Sigmoid colon (tissue), 7 donors: ENCODE measurements around the gene PILRA. TPM values are rescaled to one million over a fixed set of nuclear protein-coding genes. Genes with fewer than 3 reads are reported as not detected.

ENCODE experiments used
- DNase-seq: peaks from one replicate; pipeline ENCODE4 v3.0.0-alpha.2; 2019
- H3K27ac ChIP-seq, 4 donors: fragments of 200-600 bp; sonication (generic); one replicate each; pipeline ENCODE4 v1.5.1; 2016 to 2019; ENCODE audit warnings: mild to moderate bottlenecking in 1 of 4
- H3K27me3 ChIP-seq, 3 donors: fragments of 200-600 bp; sonication (generic); one replicate each; pipeline ENCODE4 v1.5.1; 2019; ENCODE audit warnings: mild to moderate bottlenecking in 1 of 3
- H3K36me3 ChIP-seq, 4 donors: fragments of 200-600 bp; sonication (generic); one replicate each; pipeline ENCODE4 v1.5.1; 2016 to 2019
- H3K4me1 ChIP-seq, 4 donors: fragments of 200-600 bp; sonication (generic); one replicate each; pipeline ENCODE4 v1.5.1; 2017 to 2019
- H3K4me3 ChIP-seq, 4 donors: fragments of 200-600 bp; sonication (generic); one replicate each; pipeline ENCODE4 v1.5.1; 2017 to 2019; ENCODE audit warnings: mild to moderate bottlenecking in 2 of 4, moderate library complexity in 1 of 4
- H3K9me3 ChIP-seq, 4 donors: fragments of 200-600 bp in 3 of 4; sonication (generic) in 3 of 4; one replicate each; pipeline versions ENCODE4 v1.5.1 to v1.6.1; 2013 to 2019
- CTCF ChIP-seq, 4 experiments: fragments of 450-650 bp in 3 of 4; fragments of 200-600 bp in 1 of 4; IDR thresholded peaks; one replicate each; pipeline ENCODE4 v1.5.1; 2016 to 2019; ENCODE audit warnings: antibody characterized with exemption in 4 of 4, mild to moderate bottlenecking in 3 of 4, moderate library complexity in 2 of 4
- EP300 ChIP-seq, 4 donors: sonication (generic); formaldehyde crosslinking; IDR thresholded peaks; one replicate each; pipeline ENCODE4 v1.6.1; 2017; ENCODE audit warnings: antibody characterized with exemption in 4 of 4
- POLR2A ChIP-seq, 2 donors: fragments of 450-650 bp; IDR thresholded peaks; one replicate each; pipeline ENCODE4 v1.6.1; 2016; ENCODE audit warnings: antibody characterized with exemption in 2 of 2, mild to moderate bottlenecking in 2 of 2, moderate library complexity in 2 of 2
- POLR2AphosphoS5 ChIP-seq, 4 donors: sonication (generic); formaldehyde crosslinking; IDR thresholded peaks; one replicate each; pipeline ENCODE4 v1.6.1; 2017; ENCODE audit warnings: antibody characterized with exemption in 4 of 4
- WGBS, 2 donors: extraction: QIAGEN DNeasy Blood & Tissue Kit; methylation state at CpG; one replicate each; pipeline ENCODE4 v1.1.7; 2013; 5-methylcytosine and 5-hydroxymethylcytosine counted together
- intact Hi-C: fragments of 100-400 bp; cut with DNase I; formaldehyde crosslinking; loops from one replicate; pipeline ENCODE4 v1.15.1; 2023
- polyA plus RNA-seq, 3 donors: library from polyadenylated mRNA; stranded (reverse); fragments of 200-250 nt; gene quantifications; one replicate each; pipeline ENCODE4 v1.2.3, GENCODE V29; 2013
- total RNA-seq, 4 donors: library from RNA; depleted of rRNA; stranded (reverse); fragments of >200 nt; gene quantifications; one replicate each; pipeline ENCODE4 v1.1.0, GENCODE V29; 2016
- donor health status: healthy with polysubstance abuse.
- donor health status: Bipolar disorder and iron deficiency.
- donor health status: healthy.

Gene PILRA
- total and polyA plus RNA-seq, 7 donors: 5.0 to 10.0 (median 5.8) TPM

- 90 to 91% methylated on average over 21 of the region's 21 CpGs for WGBS, 2 donors
- Histone ChIP-seq H3K27ac (peak overlapping the region in 1 of 4 donors; percentile 21), H3K4me3 (no peak overlapping the region), H3K27me3 (no peaks in the 10 kb centered on the region), H3K36me3 (peaks cover 8 to 27% (median 16%) of the 10 kb centered on the region in 4 donors), H3K9me3 (no peaks in the 10 kb centered on the region), H3K4me1 (peaks cover 0 to 51% (median 43%) of the 10 kb centered on the region in 4 donors)
- no peak for TF ChIP-seq POLR2AphosphoS5 (IDR thresholded peaks at IDR 0.05)
- no peak for TF ChIP-seq POLR2A (IDR thresholded peaks at IDR 0.05)
- TF ChIP-seq EP300 (IDR thresholded peaks at IDR 0.05): no peak
- no peak for TF ChIP-seq CTCF (IDR thresholded peaks at IDR 0.05)
- DNase-seq: peak; percentile 40
- intact Hi-C loops: no loop called here
These were observed 59.5 kb downstream of the PILRA start for GRCh38 chr7:100432621-100433275.

- H3K27ac ChIP-seq: no peak overlapping the region
These were observed 59.9 kb downstream of the PILRA start for GRCh38 chr7:100433276-100433591.

GRCh38 chr7:100433592-100434296 lies 60.5 kb downstream of the PILRA start:
- TF ChIP-seq CTCF (IDR thresholded peaks at IDR 0.05): no peak
- no peak for TF ChIP-seq EP300 (IDR thresholded peaks at IDR 0.05)
- TF ChIP-seq POLR2A (IDR thresholded peaks at IDR 0.05): no peak
- no peak for TF ChIP-seq POLR2AphosphoS5 (IDR thresholded peaks at IDR 0.05)
- peak; percentile 57 for DNase-seq
- Histone ChIP-seq H3K27ac (peak overlapping the region in 1 of 4 donors; percentile 21), H3K4me1 (peaks cover 0 to 48% (median 41%) of the 10 kb centered on the region in 4 donors), H3K27me3 (no peaks in the 10 kb centered on the region), H3K9me3 (no peaks in the 10 kb centered on the region), H3K4me3 (no peak overlapping the region), H3K36me3 (peaks cover 8 to 27% (median 16%) of the 10 kb centered on the region in 4 donors)
- WGBS, 2 donors: 81% methylated on average over 10 of the region's 10 CpGs
- intact Hi-C loops: no loop called here

More at GRCh38 chr7:100433276-100433591, 59.9 kb downstream of the PILRA start:
- 71 to 79% methylated on average over 4 of the region's 4 CpGs for WGBS, 2 donors
- Histone ChIP-seq H3K4me3 (no peak overlapping the region), H3K27me3 (no peaks in the 10 kb centered on the region), H3K9me3 (no peaks in the 10 kb centered on the region), H3K4me1 (peaks cover 0 to 48% (median 41%) of the 10 kb centered on the region in 4 donors), H3K36me3 (peaks cover 8 to 27% (median 16%) of the 10 kb centered on the region in 4 donors)
- intact Hi-C loops: no loop called here
- TF ChIP-seq POLR2A (IDR thresholded peaks at IDR 0.05): no peak
- TF ChIP-seq CTCF (IDR thresholded peaks at IDR 0.05): no peak
- peak; percentile 64 for DNase-seq

- TF ChIP-seq POLR2AphosphoS5 (IDR thresholded peaks at IDR 0.05): no peak
- no peak for TF ChIP-seq CTCF (IDR thresholded peaks at IDR 0.05)
- no peak for TF ChIP-seq EP300 (IDR thresholded peaks at IDR 0.05)
- TF ChIP-seq POLR2A (IDR thresholded peaks at IDR 0.05): no peak
- peaks cover 8 to 27% (median 16%) of the 10 kb centered on the region in 4 donors for H3K36me3 ChIP-seq
- H3K27me3 ChIP-seq: no peaks in the 10 kb centered on the region
- DNase-seq: peak; percentile 55
- no peaks in the 10 kb centered on the region for H3K9me3 ChIP-seq
- peaks cover 0 to 48% (median 41%) of the 10 kb centered on the region in 4 donors for H3K4me1 ChIP-seq
- peak overlapping the region in 3 of 4 donors; percentile 83 to 96 (median 92) for H3K4me3 ChIP-seq
- intact Hi-C loops: no loop called here
- WGBS, 2 donors: 66 to 78% methylated on average over 22 of the region's 22 CpGs
- H3K27ac ChIP-seq: peak overlapping the region in 3 of 4 donors; percentile 94 to 98 (median 97)
These were observed 61.2 kb downstream of the PILRA start for GRCh38 chr7:100434297-100435144.
